DMS153 treated with DMSO at 0.1 percent for 48 hours (cell line): ENCODE data around the gene NYNRIN.
"Not testable (repeated sequence)": the region's sequence is repeated elsewhere in the genome, so short reads cannot be mapped to it uniquely, and the experiment has no call there.

ENCODE experiments used
- DNase-seq: peaks from one replicate; lab custom pipeline; 2025; ENCODE audit not compliant: unreplicated experiment; lab: John Stamatoyannopoulos, UW

The NYNRIN gene

DNA sequence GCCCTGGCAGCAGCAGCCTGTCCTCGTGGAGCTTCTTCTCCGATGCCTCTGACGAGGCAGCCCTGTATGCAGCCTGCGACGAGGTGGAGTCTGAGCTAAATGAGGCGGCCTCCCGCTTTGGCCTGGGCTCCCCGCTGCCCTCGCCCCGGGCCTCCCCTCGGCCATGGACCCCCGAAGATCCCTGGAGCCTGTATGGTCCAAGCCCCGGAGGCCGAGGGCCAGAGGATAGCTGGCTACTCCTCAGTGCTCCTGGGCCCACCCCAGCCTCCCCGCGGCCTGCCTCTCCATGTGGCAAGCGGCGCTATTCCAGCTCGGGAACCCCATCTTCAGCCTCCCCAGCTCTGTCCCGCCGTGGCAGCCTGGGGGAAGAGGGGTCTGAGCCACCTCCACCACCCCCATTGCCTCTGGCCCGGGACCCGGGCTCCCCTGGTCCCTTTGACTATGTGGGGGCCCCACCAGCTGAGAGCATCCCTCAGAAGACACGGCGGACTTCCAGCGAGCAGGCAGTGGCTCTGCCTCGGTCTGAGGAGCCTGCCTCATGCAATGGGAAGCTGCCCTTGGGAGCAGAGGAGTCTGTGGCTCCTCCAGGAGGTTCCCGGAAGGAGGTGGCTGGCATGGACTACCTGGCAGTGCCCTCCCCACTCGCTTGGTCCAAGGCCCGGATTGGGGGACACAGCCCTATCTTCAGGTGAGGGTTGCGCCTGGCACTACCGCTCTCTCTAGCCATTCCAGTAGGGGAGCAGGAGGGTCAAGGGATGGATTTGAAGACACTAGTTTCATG lies 28.7 kb upstream of the NYNRIN start:
- DNase-seq, result no peak

DNA sequence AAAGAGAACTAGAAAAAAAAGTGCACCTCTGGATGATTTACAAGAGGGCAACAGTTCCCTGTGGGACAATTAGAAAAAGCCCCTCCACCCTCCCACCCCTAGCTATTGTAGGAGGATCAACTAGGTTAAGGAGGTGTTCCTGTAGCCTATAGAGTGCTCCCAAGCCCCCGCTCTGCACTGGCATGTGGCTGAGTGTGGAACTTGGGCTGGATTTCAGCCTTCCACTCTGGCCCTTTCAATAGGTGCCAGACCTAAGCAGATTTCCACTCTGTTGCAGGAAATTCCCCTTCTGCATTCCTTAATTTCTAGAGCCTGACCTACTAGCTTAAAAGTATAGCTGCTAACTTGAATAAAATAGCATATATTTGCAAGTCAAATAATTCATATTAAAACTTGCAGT lies 28.1 kb upstream of the NYNRIN start:
- no peak for DNase-seq

- not testable (repeated sequence) for DNase-seq
These were observed 27.2 kb upstream of the NYNRIN start for GRCh38 chr14:24371605-24372004.

GRCh38 chr14:24372701-24373416 lies 25.9 kb upstream of the NYNRIN start:
- DNase-seq, result peak; percentile 26

DNA sequence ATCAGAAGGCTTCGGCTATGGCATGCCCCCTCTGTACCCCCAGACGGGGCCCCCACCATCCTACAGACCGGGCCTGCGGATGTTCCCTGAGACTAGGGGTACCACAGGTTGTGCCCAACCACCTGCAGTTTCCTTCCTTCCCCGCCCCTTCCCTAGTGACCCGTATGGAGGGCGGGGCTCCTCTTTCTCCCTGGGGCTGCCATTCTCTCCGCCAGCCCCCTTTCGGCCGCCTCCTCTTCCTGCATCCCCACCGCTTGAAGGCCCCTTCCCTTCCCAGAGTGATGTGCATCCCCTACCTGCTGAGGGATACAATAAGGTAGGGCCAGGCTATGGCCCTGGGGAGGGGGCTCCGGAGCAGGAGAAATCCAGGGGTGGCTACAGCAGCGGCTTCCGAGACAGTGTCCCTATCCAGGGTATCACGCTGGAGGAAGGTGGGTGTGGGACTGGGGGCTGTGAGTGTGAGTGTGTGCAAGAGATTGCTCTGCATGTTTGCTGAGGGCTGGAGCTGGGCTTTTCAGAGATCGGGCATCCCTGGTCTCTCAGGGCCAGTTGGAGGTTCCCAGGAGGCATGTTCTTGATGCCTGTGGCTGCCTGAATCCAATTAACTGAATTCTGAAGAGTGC lies 22.2 kb upstream of the NYNRIN start:
- DNase-seq, result no peak

GRCh38 chr14:24377126-24377525 lies 21.7 kb upstream of the NYNRIN start:
- DNase-seq, result no peak

GRCh38 chr14:24377657-24378056 lies 21.1 kb upstream of the NYNRIN start:
- DNase-seq, result no peak

- DNase-seq, result no peak
These were observed 20.5 kb upstream of the NYNRIN start for GRCh38 chr14:24378327-24378726.

- DNase-seq, result no peak
These were observed 19.6 kb upstream of the NYNRIN start for GRCh38 chr14:24378981-24379906.

GRCh38 chr14:24379907-24380730 lies 18.7 kb upstream of the NYNRIN start:
- DNase-seq, result no peak

DNA sequence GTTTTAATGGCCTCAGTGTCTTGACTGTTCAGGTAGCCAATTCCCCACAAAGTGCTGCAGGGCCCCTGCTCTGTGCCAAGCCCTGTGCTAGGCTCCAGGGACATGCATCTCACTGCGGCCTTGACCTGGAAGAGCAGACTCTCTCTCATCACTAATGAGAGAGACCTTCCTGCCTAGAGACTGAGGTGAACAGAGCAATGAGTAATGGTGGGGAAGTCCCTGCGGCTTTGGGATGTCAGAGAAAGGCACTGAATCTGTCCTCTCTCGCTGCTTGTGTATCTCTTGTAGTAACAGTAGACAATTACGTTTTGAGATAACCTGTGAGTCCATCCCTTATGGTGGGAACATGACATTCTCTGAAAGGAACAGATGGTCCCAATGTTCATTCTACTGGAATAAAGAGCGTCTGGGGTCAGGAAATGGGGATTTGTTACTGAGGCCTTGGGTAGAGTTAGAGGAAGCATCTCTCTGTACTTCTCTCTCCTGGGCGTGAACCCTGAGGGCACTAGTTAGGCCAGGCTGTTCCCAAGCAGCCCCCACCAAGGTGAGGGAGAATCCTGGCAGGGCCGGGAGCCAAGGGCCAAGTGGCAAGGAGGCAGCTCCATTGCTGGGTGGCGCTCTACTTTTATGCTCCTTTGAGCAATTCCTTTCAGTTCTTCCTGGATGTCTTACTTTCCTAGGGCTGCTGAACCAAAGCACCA lies 17.3 kb upstream of the NYNRIN start:
- no peak for DNase-seq

DNA sequence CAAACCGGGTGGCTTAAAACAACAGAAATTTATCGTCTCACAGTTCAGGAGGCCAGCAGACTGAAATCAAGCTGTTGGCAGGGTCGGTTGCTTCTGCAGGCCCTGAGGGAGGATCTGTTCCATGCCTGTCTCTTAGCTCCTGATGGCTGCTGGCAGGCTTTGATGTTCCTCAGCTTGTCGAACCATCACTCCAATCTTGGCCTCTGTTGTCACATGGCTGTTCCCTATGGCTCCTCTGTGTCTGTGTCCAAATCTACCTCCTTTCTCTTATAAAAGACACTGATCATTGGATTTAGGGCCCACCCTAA lies 16.8 kb upstream of the NYNRIN start:
- no peak for DNase-seq

DNA sequence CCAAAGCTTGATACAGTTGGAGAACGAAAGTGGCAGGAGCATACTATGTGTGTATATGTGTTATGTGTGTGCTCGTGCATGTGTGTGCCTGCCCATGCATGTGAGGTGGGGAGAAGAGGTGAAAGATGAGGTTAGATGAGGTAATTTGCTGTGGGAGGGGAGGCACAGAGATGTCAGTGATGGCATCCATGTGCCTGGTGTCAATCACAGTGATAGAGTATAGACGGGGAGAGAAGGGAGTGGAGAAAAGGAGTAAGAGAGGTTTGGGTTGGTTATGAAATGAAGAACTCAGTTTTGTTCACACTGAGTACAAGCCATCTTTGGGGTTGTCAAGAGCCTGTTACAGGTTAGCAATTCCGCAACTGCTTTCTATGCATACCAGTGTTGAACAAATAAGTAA lies 14.6 kb upstream of the NYNRIN start:
- no peak for DNase-seq

DNA sequence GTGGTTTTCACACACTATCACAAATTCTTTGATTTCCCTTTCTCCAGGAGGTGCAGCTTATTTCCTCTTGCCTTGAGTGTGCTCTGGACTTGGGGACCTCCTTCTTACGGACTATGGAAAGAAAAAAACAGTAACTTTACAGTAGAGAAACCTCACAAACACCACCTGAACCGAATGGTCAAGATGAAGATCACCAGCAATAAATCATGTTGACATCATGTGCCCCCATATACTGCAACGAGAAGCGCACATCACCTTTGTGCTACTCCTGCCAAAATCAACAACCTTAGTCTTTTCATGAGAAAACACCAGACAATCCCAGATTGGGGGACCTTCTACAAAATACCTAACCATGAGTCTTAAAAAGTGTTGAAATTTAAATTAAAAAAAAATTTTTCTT lies 13.3 kb upstream of the NYNRIN start:
- DNase-seq, result no peak

GRCh38 chr14:24387009-24387345 lies 11.8 kb upstream of the NYNRIN start:
- no peak for DNase-seq

- DNase-seq, result not testable (repeated sequence)
These were observed 11.2 kb upstream of the NYNRIN start for GRCh38 chr14:24387579-24387978.

DNA sequence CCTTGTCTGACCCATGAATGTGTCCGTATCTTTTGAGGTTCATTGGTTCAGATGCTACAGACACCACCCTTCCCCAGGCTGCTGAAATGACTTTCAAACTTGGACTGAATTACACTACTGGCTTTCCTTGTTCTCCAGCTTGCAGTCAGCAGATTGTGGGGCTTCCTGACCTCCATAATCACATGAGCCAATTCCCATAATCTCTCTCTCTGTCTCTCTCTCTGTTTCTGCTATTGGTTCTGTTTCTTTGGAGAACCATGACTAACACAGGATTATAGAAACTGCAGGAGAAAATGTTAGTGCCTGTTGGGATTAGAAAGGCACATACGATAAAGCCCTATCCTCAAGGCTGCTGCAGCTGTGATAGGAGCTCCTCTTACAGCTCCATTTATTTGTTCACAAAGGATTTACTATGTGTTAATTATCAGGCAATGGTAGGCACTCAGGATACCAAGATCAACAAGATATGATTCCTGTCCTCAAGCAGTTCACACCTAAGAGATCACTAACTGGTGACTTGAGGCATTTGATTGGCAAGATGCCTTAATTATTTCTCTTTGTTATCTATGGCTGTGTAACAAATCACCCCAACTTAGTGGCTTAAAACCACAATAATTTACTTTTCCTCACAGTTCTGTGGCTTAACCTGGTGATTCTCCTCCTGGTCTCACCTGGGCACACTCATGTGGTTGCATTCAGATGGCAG lies 10.2 kb upstream of the NYNRIN start:
- DNase-seq, result no peak

GRCh38 chr14:24389226-24389848 lies 9.5 kb upstream of the NYNRIN start:
- DNase-seq, result no peak
